Measurements from ENCODE around the gene MAN1C1.

- TF ChIP-seq EZH2 (IDR thresholded peaks at IDR 0.05; ENCODE audit: borderline replicate concordance, low read length) (no peak), CTCF (conservative IDR thresholded peaks at IDR 0.05 in 1 of 2, IDR thresholded peaks at IDR 0.05 in 1 of 2; ENCODE audit: extremely low read depth in 1 of 2, insufficient read depth in 1 of 2, low read depth in 1 of 2, low read length in 2 of 2) (no peak)
These were observed 35.5 kb downstream of the MAN1C1 start for GRCh38 chr1:25651824-25652741.
